GM20000 (cell line): ENCODE measurements around the gene HTR3C.
"Not testable (repeated sequence)": the region's sequence is repeated elsewhere in the genome, so short reads cannot be mapped to it uniquely, and the experiment has no call there.

Source experiments
- DNase-seq: peaks from one replicate; pipeline ENCODE4 v3.0.0; 2012; ENCODE audit warnings: low spot score
- TF ChIP-seq, protein P1 (sequence below): IDR thresholded peaks from 2 replicates; pipeline ENCODE4 v1.5.1; 2012; ENCODE audit warnings: mild to moderate bottlenecking, control low read depth; ENCODE audit errors: extremely low read depth, missing control alignments

The HTR3C gene

DNA sequence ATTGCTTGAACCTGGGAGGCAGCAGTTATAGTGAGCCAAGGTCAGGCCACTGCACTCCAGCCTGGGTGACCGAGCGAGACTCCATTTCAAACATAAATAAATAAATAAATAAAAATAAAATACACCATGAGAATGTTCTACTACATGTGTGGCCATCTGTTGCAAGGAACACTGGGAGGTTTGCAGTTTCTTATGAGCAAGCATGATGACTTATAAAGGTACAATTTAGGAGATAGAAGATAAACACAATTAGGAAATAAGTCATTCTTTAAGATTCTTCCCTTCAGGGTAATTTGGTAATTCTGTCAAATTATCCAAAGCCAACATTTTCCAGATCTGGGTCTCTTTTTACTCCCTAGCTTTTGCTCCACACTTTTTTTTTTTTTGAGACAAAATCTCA is 13.4 kb downstream of the HTR3C start:
- TF ChIP-seq, protein P1, sequence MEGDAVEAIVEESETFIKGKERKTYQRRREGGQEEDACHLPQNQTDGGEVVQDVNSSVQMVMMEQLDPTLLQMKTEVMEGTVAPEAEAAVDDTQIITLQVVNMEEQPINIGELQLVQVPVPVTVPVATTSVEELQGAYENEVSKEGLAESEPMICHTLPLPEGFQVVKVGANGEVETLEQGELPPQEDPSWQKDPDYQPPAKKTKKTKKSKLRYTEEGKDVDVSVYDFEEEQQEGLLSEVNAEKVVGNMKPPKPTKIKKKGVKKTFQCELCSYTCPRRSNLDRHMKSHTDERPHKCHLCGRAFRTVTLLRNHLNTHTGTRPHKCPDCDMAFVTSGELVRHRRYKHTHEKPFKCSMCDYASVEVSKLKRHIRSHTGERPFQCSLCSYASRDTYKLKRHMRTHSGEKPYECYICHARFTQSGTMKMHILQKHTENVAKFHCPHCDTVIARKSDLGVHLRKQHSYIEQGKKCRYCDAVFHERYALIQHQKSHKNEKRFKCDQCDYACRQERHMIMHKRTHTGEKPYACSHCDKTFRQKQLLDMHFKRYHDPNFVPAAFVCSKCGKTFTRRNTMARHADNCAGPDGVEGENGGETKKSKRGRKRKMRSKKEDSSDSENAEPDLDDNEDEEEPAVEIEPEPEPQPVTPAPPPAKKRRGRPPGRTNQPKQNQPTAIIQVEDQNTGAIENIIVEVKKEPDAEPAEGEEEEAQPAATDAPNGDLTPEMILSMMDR: no peak
- DNase-seq: no peak

GRCh38 chr3:184067573-184068055 is 14.8 kb downstream of the HTR3C start:
- DNase-seq: no peak
- TF ChIP-seq, protein P1: no peak

DNA sequence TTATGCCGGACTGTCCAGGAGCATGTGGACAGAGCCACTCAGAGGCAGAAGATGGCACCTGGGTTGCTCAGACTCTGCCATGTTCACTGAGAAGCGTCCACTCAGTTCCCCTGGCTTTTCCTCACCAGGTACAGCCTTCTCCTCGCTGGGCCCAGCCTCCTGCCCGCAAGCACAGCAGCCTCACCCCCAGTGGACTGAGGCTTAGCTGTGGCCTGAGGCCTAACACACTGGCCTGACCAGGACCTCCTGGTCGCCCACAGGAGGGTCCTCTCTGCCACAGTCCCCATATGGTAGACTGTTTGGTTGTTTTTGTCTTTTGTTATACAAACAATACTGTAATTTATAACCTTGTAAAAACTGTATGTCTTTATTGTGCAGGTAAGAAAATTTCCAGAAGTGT is 15.5 kb downstream of the HTR3C start:
- DNase-seq: no peak
- TF ChIP-seq, protein P1: no peak

- DNase-seq: not testable (repeated sequence)
Observed at GRCh38 chr3:184071142-184071541, 18.3 kb downstream of the HTR3C start.

DNA sequence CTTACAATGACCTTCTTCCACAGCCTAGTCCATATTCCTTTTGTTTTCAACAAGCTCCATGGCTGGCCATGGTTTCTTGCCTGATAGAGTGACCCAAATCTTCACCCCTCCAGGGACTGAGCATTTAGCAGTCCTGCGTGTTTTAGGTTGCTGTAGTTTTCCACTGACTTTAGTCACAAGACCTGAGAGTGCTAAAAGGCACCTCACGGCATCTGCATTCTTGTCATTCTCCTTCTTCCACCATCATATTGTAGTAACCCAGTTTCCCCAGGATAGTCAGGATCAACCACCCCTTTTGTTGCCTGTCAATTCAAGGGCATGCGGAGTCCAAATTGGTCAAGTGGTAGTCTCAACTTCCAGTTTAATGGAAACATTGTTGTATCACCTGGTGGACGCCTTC is 20.8 kb downstream of the HTR3C start:
- TF ChIP-seq, protein P1: no peak
- no peak for DNase-seq

GRCh38 chr3:184075901-184076300 is 23.1 kb downstream of the HTR3C start:
- TF ChIP-seq, protein P1: no peak
- DNase-seq: no peak

DNA sequence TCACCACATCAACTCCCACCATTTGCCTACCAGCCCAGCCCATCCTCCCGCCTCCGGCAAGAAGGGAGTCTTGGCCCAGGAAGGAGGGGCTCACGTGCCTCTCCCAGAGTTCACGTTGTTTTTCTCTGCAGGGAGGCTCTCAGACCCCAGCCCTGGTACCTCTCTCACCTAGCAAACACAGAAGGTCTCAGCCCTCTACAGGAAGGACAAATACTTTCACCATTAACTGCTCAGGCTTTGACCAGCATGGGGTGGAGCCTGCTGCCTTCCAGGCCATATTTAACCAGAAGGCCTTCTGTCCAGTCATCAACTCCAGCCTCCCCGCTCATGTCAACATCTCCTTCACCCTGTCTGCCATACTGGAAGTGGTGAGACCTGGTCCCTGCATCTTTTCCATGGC is 25.0 kb downstream of the HTR3C start:
- DNase-seq: no peak
- TF ChIP-seq, protein P1: no peak

DNA sequence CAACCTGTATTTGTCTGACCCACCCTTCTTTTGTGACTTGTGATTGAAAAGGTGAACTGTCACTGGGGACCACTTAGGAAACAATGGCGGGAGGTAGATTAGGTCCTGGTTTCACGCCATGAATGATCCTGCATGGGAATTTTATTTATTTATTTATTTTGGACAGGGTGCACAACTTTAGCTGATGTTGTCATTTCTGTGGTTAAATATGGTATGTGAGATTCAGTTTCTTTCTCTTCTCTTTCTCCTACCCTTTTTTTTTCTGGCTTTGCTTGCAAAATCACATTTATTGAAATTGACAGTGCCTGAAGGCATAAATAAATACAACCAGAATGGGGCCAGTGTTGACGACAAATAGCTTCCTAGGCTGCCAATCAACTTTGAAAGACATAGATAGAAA is 26.0 kb downstream of the HTR3C start:
- no peak for DNase-seq
- TF ChIP-seq, protein P1: no peak
